Measurements from ENCODE around the gene FES. TPM values are rescaled to one million over a fixed set of nuclear protein-coding genes. Genes with fewer than 3 reads are reported as not detected.

The FES gene
- total and polyA plus RNA-seq, 11 donors = 10.7 to 37.5 (median 15.9) TPM

- Histone ChIP-seq H3K9me3 (no peaks in the 10 kb centered on the region), H3K27ac (no peak overlapping the region), H3K27me3 (no peaks in the 10 kb centered on the region), H3K4me1 (peaks cover 5 to 31% (median 25%) of the 10 kb centered on the region in 12 donors), H3K4me3 (no peak overlapping the region), H3K36me3 (peaks cover 0 to 54% (median 51%) of the 10 kb centered on the region in 9 donors)
- intact Hi-C loops (cut with DNase I) = no loop called here
- WGBS, 4 donors = 90 to 93% (median 92%) methylated on average over 12 of the region's 12 CpGs
- no peak for ATAC-seq
- DNase-seq = no peak
- TF ChIP-seq POLR2A (IDR thresholded peaks at IDR 0.05) = no peak
- no peak for TF ChIP-seq CTCF (IDR thresholded peaks at IDR 0.05)
Observed at GRCh38 chr15:90875549-90875981, 8.7 kb upstream of the FES start.

GRCh38 chr15:90876046-90876445 is 8.3 kb upstream of the FES start:
- Histone ChIP-seq H3K36me3 (peaks cover 0 to 59% (median 56%) of the 10 kb centered on the region in 9 donors), H3K9me3 (no peaks in the 10 kb centered on the region), H3K27me3 (no peaks in the 10 kb centered on the region), H3K4me3 (no peak overlapping the region), H3K4me1 (peaks cover 4 to 27% (median 23%) of the 10 kb centered on the region in 12 donors), H3K27ac (no peak overlapping the region)
- WGBS, 4 donors = 92 to 97% (median 94%) methylated on average over 10 to 20 of the region's 20 CpGs
- ATAC-seq (no peak), DNase-seq (no peak)
- TF ChIP-seq CTCF (IDR thresholded peaks at IDR 0.05) = no peak
- TF ChIP-seq POLR2A (IDR thresholded peaks at IDR 0.05) = no peak
- intact Hi-C loops (cut with DNase I) = no loop called here

- ATAC-seq (no peak), DNase-seq (no peak)
- Histone ChIP-seq H3K4me3 (no peak overlapping the region), H3K27ac (no peak overlapping the region), H3K36me3 (peaks cover 0 to 65% (median 61%) of the 10 kb centered on the region in 9 donors), H3K4me1 (peaks cover 4 to 27% (median 22%) of the 10 kb centered on the region in 12 donors), H3K27me3 (no peaks in the 10 kb centered on the region), H3K9me3 (no peaks in the 10 kb centered on the region)
- intact Hi-C loops (cut with DNase I) = no loop called here
- WGBS, 4 donors = 90 to 91% (median 91%) methylated on average over 14 to 15 of the region's 15 CpGs
- no peak for TF ChIP-seq POLR2A (IDR thresholded peaks at IDR 0.05)
- TF ChIP-seq CTCF (IDR thresholded peaks at IDR 0.05) = no peak
Observed at GRCh38 chr15:90876512-90877170, 7.7 kb upstream of the FES start.

- TF ChIP-seq CTCF (IDR thresholded peaks at IDR 0.05) = no peak
- TF ChIP-seq POLR2A (IDR thresholded peaks at IDR 0.05) = no peak
Observed at GRCh38 chr15:90877315-90877714, 7.0 kb upstream of the FES start.

More at GRCh38 chr15:90877315-90877714, 7.0 kb upstream of the FES start:
- H3K9me3 ChIP-seq = no peaks in the 10 kb centered on the region
- no peak for DNase-seq
- no peak overlapping the region for H3K4me3 ChIP-seq
- H3K27me3 ChIP-seq = no peaks in the 10 kb centered on the region
- intact Hi-C loops (cut with DNase I) = no loop called here
- no peak for ATAC-seq
- peaks cover 0 to 72% (median 68%) of the 10 kb centered on the region in 9 donors for H3K36me3 ChIP-seq
- peaks cover 4 to 26% (median 21%) of the 10 kb centered on the region in 12 donors for H3K4me1 ChIP-seq
- no peak overlapping the region for H3K27ac ChIP-seq
- 92 to 98% (median 94%) methylated on average over 9 to 14 of the region's 14 CpGs for WGBS, 4 donors
